ENCODE measurements around the gene DOK7.

DOK7 gene

GRCh38 chr4:3489451-3489962, 26.4 kb downstream of the DOK7 start:
- no peak for TF ChIP-seq REST (IDR thresholded peaks at IDR 0.05; ENCODE audit: insufficient read depth in 1 of 2, low read depth in 2 of 2, low read length in 2 of 2)
- TF ChIP-seq SIN3A (IDR thresholded peaks at IDR 0.05; ENCODE audit: borderline replicate concordance, insufficient read depth, low read length), result no peak
- TF ChIP-seq FOXP2 (optimal IDR thresholded peaks at IDR 0.05; ENCODE audit: borderline replicate concordance, extremely low read depth, extremely low read length, insufficient read depth), result no peak
- no peak for TF ChIP-seq TAF1 (IDR thresholded peaks at IDR 0.05; ENCODE audit: borderline replicate concordance, insufficient read depth, low read length)
- no peak for TF ChIP-seq POLR2AphosphoS5 (IDR thresholded peaks at IDR 0.05; ENCODE audit: low read depth, low read length)

GRCh38 chr4:3491681-3492405, 28.7 kb downstream of the DOK7 start:
- TF ChIP-seq REST (IDR thresholded peaks at IDR 0.05; ENCODE audit: insufficient read depth in 1 of 2, low read depth in 2 of 2, low read length in 2 of 2), result no peak
- TF ChIP-seq TAF1 (IDR thresholded peaks at IDR 0.05; ENCODE audit: borderline replicate concordance, insufficient read depth, low read length), result no peak

GRCh38 chr4:3492741-3493719, 29.9 kb downstream of the DOK7 start:
- TF ChIP-seq POLR2AphosphoS5 (IDR thresholded peaks at IDR 0.05; ENCODE audit: low read depth, low read length) (no peak), TAF1 (IDR thresholded peaks at IDR 0.05; ENCODE audit: borderline replicate concordance, insufficient read depth, low read length) (no peak), REST (IDR thresholded peaks at IDR 0.05; ENCODE audit: insufficient read depth in 1 of 2, low read depth in 2 of 2, low read length in 2 of 2) (no peak), FOXP2 (optimal IDR thresholded peaks at IDR 0.05; ENCODE audit: borderline replicate concordance, extremely low read depth, extremely low read length, insufficient read depth) (no peak), SIN3A (IDR thresholded peaks at IDR 0.05; ENCODE audit: borderline replicate concordance, insufficient read depth, low read length) (no peak)

GRCh38 chr4:3493720-3494461, 30.8 kb downstream of the DOK7 start:
- TF ChIP-seq TAF1 (IDR thresholded peaks at IDR 0.05; ENCODE audit: borderline replicate concordance, insufficient read depth, low read length), result no peak
- no peak for TF ChIP-seq REST (IDR thresholded peaks at IDR 0.05; ENCODE audit: insufficient read depth in 1 of 2, low read depth in 2 of 2, low read length in 2 of 2)
- TF ChIP-seq POLR2AphosphoS5 (IDR thresholded peaks at IDR 0.05; ENCODE audit: low read depth, low read length), result no peak; the same call in 1 of the 2 replicates
- no peak for TF ChIP-seq FOXP2 (optimal IDR thresholded peaks at IDR 0.05; ENCODE audit: borderline replicate concordance, extremely low read depth, extremely low read length, insufficient read depth)
- TF ChIP-seq SIN3A (IDR thresholded peaks at IDR 0.05; ENCODE audit: borderline replicate concordance, insufficient read depth, low read length), result no peak
